ENCODE measurements around the gene ATM.

DNA sequence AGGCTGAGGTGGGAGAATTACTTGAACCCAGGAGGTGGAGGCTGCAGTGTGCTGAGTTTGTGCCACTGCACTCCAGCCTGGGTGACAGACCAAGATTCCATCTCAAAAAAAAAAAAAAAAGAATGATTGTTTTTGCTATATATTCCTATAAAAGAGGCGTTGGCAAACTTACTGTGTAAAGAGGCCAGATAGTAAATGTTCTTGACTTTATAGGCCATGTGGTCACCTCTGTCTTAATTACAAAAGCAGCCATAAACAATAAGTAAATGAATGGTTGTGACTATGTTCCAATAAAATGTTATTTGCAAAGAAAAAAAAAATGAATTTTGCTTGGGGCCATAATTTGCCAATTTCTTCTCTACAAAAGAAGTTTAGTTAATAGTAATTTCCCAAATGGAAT is 12.3 kb downstream of the ATM start:
- TF ChIP-seq EZH2phosphoT487 (IDR thresholded peaks at IDR 0.05; ENCODE audit: borderline replicate concordance) (no peak), CTCF (conservative IDR thresholded peaks at IDR 0.05; ENCODE audit: low read length) (no peak)

Data from Loucy (cell line).